Neural cell (in vitro differentiated cells): ENCODE measurements around the gene PTPRS.

Source experiments
- POLR2AphosphoS5 ChIP-seq: IDR thresholded peaks from 2 replicates; pipeline ENCODE4 v1.6.1; 2012
- SMC3 ChIP-seq: fragments of 450-650 bp; conservative IDR thresholded peaks from 2 replicates; pipeline ENCODE4 v1.6.1; 2014; ENCODE audit warnings: antibody characterized with exemption, mild to moderate bottlenecking, moderate library complexity; ENCODE audit not compliant: poor library complexity
- TF ChIP-seq, protein P1 (sequence below): fragments of 450-650 bp; IDR thresholded peaks from 2 replicates; pipeline ENCODE4 v1.5.1; 2014; ENCODE audit warnings: antibody characterized with exemption, mild to moderate bottlenecking, moderate library complexity; ENCODE audit not compliant: poor library complexity, severe bottlenecking

DNA sequence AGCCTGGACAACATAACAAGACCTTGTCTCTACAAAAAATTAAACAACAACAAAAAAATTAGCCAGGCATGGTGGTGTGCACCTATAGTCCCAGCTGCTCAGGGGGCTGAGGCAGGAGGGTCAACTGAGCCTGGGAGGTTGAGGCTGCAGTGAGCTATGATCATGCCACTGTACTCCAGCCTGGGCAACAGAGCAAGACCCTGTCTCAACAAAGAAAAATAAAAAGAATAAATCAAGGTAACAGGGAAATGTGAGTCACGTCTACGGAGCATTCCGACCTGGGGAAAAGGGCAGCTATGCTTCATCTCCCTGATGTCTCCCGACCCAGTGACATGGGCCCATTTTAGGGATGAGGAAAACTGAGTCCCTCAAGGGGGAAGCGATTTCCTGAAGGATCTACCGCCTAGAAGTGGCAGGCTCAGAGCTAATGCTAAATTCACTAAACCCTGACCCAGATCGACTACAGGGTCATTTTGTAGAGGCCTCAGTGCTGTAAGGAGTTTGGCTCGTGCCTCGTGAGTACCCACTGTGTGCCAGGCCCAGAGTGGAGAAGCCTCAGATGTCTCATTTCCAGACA lies 19.5 kb downstream of the PTPRS start:
- TF ChIP-seq SMC3 (no peak), POLR2AphosphoS5 (no peak)
- TF ChIP-seq, protein P1, sequence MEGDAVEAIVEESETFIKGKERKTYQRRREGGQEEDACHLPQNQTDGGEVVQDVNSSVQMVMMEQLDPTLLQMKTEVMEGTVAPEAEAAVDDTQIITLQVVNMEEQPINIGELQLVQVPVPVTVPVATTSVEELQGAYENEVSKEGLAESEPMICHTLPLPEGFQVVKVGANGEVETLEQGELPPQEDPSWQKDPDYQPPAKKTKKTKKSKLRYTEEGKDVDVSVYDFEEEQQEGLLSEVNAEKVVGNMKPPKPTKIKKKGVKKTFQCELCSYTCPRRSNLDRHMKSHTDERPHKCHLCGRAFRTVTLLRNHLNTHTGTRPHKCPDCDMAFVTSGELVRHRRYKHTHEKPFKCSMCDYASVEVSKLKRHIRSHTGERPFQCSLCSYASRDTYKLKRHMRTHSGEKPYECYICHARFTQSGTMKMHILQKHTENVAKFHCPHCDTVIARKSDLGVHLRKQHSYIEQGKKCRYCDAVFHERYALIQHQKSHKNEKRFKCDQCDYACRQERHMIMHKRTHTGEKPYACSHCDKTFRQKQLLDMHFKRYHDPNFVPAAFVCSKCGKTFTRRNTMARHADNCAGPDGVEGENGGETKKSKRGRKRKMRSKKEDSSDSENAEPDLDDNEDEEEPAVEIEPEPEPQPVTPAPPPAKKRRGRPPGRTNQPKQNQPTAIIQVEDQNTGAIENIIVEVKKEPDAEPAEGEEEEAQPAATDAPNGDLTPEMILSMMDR, result no peak
